Measurements from ENCODE around the gene CUX1.
"Not testable (repeated sequence)": the region's sequence is repeated elsewhere in the genome, so short reads cannot be mapped to it uniquely, and the experiment has no call there.

CUX1 gene

DNA sequence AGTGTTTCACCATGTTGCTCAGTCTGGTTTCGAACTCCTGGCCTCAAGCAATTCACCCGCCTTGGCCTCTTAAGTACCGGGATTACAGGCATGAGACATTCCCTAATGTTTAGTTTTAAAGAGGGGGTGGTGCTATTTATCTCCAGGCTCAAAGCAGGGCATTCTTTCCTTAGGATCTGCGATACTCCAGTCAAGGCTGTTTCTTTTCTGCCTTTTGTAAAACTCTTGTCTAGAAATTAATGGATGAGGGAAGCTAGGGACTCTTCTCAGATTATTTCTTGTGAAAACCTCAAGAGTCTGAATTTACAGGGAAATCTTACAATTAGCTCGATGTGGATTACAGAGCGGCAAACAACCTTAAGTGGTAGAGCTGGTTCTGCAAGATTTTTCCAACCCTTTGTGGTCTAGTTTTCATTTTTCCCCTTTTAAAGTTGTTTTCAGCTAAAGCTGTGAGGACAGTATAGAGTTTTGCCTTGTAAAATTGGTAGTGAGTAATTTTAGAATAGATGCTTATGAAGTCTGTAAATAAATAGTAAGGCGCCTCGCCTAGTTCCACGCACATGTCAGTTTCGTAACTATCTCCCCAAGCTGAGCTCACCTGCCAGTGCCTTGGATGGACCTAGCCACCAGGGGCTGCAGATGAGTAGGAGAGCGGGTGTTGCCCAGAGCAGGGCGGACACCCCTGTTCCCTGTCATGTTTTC lies 53.1 kb downstream of the CUX1 start:
- DNase-seq: no peak

- no peak for DNase-seq
Measured at GRCh38 chr7:101871351-101871750, 53.9 kb downstream of the CUX1 start.

DNA sequence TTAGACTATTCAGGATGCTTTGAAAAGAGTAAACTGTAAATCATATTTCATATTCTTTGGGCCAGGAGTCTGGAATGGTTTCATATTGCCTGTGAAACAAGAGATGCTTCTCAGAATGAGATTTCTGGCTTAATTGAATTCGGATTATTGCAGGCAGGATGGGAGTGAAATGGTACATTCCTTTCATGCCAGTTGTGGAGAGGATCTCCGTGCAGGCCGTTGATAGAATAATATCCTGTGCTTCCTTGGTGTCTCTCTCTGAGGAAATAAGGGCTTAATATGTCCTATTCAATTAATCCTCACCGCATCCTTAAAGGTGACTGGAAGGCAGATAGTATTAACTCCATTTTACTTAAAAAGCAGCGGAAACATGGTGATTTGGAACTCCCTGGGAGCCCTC lies 56.6 kb downstream of the CUX1 start:
- no peak for DNase-seq

DNA sequence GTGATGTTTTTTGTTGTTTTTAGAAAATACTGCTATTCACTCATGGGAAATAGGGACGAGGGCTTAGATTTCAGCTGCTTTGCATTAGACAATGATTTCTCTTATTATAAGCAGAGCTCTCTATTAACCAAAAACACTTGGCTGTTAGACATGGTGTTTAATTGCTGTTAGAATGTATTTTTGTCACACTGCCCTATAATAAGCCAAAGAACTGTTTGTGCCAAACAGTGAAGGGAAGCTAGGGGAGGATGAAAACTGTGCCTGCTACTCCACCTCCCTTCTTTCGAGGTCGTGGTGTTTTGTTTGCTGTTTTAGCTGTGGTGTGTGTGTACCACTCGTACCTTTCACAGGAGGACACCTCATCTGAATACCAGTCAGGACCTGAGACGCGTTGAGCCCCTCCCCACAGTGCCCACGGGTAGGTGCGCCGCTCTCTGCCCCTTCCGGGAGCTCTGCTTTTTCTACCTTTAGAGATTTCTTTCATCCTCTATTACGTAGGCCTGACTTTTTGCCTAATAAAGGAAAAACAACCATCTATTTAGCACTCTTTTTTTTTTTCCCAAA lies 57.9 kb downstream of the CUX1 start:
- DNase-seq: no peak

DNA sequence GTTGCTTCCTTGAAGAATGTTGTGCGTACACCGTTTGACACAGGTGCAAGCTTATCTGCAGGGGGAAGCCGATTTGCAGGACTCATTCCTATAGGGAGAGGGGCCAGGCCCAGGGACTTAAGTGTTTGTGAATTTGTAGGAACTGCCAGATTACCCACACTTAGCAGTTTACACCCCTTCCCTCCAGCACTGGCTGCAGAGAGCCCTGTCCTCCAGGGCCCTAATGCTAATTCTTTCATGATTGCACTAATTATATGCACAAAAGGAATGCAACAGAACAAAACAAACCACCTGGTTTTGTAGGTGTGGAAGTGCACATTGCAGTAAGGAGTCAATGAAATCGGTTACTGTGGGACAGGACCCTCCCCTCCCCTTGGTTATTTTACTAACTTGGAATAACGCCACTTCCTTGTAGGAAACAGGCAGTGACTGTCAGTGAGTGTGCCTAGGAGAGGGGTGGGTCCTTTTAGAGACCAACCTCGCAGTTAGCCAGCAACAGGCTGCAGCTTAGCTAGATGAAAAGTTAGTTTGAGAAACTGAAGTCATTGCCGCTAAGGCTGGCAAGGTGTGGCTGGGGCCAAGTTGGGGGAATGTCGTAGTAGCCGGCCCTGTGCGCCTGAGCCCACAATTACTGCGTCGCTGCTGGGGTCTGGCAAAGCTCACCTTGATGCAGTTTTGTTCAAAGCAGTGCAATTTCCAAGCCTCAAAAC lies 60.6 kb downstream of the CUX1 start:
- DNase-seq: no peak

DNA sequence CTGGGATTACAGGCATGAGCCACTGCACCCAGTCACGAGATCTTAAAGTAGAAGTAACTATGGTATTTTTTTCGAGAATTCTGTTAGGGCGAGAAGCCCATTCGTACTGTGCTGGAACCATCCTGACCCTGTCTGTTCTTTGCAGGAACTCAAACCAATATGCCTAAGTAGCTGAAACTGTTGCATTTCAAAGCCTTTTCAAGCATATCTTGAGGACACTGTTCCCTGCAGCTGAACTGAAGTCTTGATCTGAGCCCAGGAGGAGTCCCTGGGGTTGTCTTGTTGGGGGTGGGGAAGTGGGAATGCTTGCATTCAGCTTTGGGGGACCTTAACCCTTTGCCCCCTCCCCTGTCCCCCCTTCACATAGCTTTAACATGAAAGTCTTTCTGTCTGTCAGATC lies 61.5 kb downstream of the CUX1 start:
- no peak for DNase-seq

- DNase-seq: no peak
Measured at GRCh38 chr7:101879565-101879964, 62.1 kb downstream of the CUX1 start.

DNA sequence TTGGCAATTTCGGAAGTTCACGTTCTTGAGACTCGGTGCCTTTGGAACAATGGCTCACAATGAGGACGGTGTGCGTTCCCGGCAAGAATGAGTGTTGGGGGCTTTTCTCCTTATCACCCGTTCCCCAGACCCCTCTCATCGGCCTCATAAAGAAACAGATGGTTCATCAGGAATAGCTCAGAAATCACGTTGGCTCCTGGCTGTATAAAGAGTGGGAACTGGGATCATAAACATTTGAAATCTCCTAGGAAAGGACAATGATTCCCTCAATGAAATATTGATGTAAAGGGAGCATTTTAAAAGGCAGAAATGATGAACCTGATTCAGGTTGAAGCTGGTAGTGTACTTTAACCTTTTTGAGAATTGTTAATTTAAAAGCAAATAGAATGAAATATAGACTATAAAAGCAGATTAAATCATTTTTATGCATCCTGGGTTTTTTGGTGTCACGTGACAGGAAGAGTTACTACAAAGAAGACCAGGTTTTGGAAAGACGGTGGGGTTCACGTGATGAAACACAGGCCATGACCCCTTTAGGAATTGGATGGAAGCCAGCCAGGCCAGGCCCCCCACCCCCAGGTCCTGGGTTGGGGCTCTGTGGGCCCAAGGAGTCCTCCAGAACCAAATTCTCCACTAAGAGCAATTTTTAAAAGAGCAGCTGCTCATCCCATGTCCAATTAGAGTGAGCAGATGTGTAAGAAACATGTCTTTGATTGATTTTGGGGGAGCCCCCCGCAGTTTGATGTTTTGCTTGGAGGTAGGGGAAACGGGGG lies 63.0 kb downstream of the CUX1 start:
- DNase-seq: no peak

GRCh38 chr7:101882005-101882421 lies 64.6 kb downstream of the CUX1 start:
- DNase-seq: peak in 1 of 2 donors; percentile 49

DNA sequence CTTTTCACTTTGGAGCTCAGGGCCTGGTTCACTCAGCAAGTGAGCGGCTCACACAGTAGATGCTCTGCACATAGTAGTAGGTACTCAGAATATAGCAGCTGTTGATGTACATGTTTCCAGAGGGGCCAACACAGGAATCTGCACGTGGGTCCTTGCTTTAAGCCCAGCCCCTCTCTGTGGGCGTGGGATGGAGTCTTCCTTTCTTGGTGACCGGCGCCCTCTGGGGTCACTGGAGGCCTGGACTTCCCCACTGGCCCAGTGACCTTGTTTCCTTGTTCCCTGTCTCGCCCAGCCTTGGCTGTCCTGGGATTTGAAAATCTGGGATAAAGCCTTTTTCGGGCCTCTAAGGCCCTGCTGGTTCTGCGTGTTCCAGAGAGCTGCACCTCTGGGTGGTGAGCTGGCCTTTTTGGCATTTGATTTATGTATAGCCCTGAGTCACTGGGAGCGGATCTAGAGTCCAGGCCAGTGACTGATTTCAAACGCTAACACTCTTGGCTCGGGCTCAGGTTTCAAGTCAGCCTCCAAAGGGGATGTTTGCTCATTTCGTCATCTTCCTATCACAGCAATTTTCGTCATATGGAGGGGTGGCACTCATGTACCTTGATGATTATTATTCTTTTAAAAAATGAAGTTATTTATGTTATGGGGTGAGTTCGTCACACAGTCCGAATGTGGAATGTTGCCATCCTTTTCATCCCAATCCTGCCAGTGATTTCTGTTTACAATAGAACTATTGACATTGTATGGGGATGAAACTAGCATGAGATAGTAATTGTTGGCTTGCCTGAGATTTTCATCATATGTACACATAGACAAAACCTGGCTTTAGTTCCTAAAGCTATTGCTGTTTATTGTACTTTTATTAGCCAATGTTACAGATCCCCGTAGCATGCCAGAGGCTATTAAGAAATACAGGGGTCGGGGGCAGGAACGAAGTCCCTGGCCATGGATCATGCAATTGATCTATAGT lies 65.5 kb downstream of the CUX1 start:
- peak in 1 of 2 donors; percentile 55 for DNase-seq

DNA sequence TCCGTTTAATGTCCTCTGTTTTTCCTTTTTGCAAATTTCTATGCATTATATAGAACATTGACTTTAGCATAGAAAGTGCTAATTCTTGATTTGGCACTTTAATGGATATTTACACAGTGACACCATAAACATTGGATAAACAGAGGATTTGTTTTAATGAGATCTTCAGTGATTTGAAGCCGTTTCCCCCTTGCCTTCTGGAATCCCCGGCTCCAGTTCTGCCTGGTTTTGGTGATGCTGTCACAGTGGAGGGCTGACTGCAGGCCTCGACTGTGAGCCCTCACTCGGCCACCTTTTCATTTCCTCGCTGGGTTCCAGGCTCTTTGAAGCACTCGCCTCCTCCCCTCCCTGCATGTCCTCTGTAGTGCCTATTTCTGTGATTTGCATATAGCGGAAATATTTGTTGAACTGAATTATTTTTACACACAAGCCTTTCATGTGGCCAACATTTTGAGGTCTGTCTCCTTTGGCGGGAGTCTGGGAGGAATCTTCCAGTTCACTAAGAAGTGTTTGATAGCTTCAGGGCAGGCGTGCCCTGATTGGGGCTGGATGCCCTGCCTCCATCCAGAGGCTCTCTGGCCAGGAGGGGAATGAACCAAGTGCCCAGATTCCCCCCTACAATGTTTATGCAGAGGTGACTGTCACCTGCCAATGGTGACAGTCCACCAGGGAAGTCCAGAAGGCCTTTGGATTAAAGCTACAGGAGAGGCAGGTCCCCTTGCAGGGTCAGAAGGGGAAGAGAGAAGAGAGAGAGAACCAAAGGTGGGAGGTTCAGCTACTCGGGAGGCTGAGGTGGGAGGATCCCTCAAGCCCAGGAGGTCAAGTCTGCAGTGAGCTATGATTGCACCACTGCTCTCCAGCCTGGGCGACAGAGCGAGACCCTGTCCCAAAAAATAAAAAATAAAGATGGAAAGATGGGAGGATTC lies 67.5 kb downstream of the CUX1 start:
- DNase-seq: peak in 1 of 2 donors; percentile 14

- no peak for DNase-seq
Measured at GRCh38 chr7:101885597-101885955, 68.2 kb downstream of the CUX1 start.

DNA sequence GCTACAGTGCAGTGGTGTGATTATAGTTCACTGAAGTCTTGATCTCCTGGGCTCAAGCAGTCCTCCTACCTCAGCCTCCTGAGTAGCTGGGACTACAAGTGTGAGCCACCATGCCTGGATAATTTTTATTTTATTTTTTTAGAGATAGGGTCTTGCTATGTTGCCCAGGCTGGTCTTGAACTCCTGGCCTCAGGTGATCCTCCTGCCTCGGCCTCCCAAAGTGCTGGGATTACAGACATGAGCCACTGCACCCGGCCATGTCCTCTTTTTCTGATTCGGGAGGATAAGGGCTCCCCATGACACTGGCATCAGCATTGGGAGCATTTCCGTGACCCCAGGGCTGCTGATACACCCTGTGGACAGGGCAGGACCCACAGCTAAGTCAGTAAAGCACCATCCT lies 69.9 kb downstream of the CUX1 start:
- not testable (repeated sequence) for DNase-seq

DNA sequence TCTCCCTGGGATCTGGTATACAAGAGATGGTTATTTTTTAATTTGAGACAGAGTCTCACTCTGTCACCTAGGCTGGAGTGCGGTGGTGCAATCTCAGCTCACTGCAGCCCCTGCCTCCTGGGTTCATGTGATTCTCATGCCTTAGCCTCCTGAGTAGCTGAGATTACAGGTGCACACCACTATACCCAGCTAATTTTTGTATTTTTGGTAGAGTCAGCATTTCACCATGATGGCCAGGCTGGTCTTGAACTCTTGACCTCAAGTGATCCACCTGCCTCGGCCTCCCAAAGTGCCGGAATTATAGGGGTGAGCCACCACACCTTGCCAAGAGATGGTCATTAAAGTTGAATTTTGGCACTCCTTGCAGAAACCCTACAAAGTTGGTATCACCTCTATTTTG lies 71.1 kb downstream of the CUX1 start:
- DNase-seq: not testable (repeated sequence)

GRCh38 chr7:101890749-101891523 lies 73.5 kb downstream of the CUX1 start:
- DNase-seq: no peak

DNA sequence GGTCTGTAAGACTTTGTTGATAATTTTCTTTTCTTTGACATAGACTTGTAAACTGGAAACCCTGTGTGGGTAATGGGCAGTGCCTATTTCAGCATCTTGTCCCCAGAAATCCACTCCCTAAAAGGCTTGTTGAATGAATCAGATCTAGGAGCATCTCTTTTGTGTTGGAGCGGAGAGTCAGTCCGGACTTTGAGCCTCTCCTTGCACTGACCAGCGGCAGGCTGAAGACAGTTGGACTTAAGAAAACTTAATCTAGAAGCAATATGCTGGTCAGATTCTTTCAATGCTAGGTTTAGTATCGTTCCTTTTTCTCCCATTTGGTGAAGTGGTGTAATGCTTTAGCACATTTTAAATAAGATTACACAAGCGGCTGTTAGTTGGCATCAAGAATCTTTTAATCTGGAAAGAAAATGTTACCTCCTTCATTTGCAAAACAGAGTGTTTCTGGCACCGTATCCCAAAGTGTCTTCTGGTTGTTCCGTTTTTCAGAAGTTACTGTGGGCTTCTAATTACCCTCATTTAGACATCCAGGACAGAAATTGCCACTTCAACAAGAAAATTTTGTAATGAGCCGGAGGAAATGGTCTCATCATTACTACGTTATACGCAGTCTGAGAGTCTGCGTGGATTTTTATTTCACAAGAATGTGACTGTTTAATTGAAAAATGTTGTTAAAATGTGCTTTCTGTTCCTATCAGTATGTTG lies 74.7 kb downstream of the CUX1 start:
- no peak for DNase-seq

DNA sequence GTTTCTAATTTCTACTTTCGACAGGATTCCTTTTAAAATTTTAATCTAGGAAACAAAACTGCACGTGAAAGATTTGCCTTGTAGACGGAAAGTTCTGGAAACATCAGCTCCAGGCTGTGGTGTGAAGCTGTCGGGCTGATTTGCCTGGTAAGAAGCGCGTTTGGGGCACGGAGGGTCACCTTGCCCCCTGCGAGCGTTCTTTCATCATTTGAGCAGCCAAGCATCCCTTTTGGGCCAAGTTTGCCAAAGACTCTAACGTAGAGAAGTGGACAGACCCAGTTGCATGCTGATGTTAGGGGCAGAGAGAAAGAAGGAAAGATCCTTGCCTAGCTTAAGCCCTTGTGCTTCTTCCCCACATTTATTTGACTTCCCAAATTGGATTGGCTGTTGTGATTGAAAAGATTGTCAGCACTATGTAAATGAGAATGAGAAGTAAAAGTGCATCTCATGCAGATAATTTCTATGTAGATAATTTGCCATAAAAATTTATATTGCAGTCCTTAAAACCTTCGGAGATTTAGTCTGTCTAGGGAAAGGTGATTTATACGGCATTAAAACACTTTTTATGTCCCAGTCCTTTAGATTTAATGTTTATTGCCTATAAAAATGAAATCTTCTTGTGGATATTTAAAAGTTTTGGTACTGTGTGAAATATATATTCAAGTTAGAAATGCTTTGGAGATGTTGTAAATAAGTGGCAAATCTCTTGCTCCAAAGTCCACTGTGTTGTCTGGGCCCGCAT lies 76.1 kb downstream of the CUX1 start:
- no peak for DNase-seq

GRCh38 chr7:101896316-101896715 lies 78.9 kb downstream of the CUX1 start:
- no peak for DNase-seq

DNA sequence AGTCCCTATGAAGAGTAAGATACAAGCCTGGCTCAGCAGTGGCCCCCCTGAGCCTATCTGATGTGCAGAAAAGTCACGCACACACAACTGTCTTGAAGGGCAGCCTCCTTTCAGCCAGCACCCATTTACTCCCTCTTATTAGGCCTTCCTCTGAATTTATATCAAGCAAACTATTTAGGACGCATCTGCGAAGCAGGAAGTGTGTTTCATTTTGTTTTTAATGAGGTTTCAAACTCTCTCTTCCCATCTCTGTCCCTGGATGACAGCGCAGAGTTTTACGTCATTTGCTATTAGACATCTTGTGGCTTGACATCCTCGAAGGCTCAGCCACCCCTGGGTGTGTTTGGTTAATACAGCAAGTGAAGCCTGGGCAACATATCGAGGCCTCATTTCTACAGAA lies 79.5 kb downstream of the CUX1 start:
- DNase-seq: no peak
